Adrenal gland (tissue), 12 donors: ENCODE measurements around the gene LINC01488. TPM values are rescaled to one million over a fixed set of nuclear protein-coding genes. Genes with fewer than 3 reads are reported as not detected.

ENCODE experiments used
- DNase-seq, 7 donors: peaks; one replicate each; pipeline ENCODE4 v3.0.0-alpha.2; 2019 to 2020
- H3K27ac ChIP-seq, 5 donors: fragments of 200-600 bp; sonication (generic) in 4 of 5; 1 replicate in 3 of 5; 2 replicates in 2 of 5; pipeline versions ENCODE4 v1.5.1 to v1.8.0; 2016 to 2020; ENCODE audit warnings: mild to moderate bottlenecking in 1 of 5
- H3K27me3 ChIP-seq: fragments of 200-600 bp; 2 replicates; pipeline ENCODE4 v1.8.0; 2021
- H3K36me3 ChIP-seq, 2 donors: fragments of 200-600 bp; replicated peaks in 1 of 2; 1 replicate in 1 of 2; 2 replicates in 1 of 2; pipeline versions ENCODE4 v1.5.1 to v1.8.0; 2018 to 2022
- H3K4me1 ChIP-seq, 2 donors: fragments of 200-600 bp; replicated peaks in 1 of 2; 1 replicate in 1 of 2; 2 replicates in 1 of 2; pipeline versions ENCODE4 v1.5.1 to v1.8.0; 2018 to 2021
- H3K4me3 ChIP-seq, 4 donors: fragments of 200-600 bp; sonication (generic) in 3 of 4; one replicate each; pipeline ENCODE4 v1.5.1; 2016 to 2018
- H3K9me3 ChIP-seq, 3 donors: fragments of 200-600 bp; sonication (generic) in 1 of 3; replicated peaks in 1 of 3; 1 replicate in 2 of 3; 2 replicates in 1 of 3; pipeline versions ENCODE4 v1.5.1 to v1.8.0; 2016 to 2021
- POLR2A ChIP-seq, 2 donors: fragments of 450-650 bp; IDR thresholded peaks; one replicate each; pipeline ENCODE4 v1.6.1; 2017; ENCODE audit warnings: antibody characterized with exemption in 2 of 2, mild to moderate bottlenecking in 2 of 2, moderate library complexity in 1 of 2
- WGBS, 4 donors: extraction: QIAGEN DNeasy Blood & Tissue Kit in 2 of 4; methylation state at CpG; one replicate each; pipeline versions ENCODE4 v1.1.5 to v1.1.7; 2013 to 2017; 5-methylcytosine and 5-hydroxymethylcytosine counted together
- intact Hi-C, 2 donors: fragments of 100-400 bp; cut with DNase I; formaldehyde crosslinking; loops; one replicate each; pipeline versions ENCODE4 v1.14.1 to v1.15.0; 2022 to 2023
- polyA plus RNA-seq, 3 donors: library from polyadenylated mRNA; stranded (reverse); fragments of 200-250 nt in 2 of 3; fragments of 350-450 nt in 1 of 3; fragmentation: Illumina TruSeq in 1 of 3; extraction: RNeasy Lipid Tissue Mini Kit (QIAGEN cat#74804) in 1 of 3; gene quantifications; one replicate each; pipeline ENCODE4 v1.2.3, GENCODE V29; 2013 to 2014
- total RNA-seq, 9 donors: library from RNA; depleted of rRNA in 4 of 9; stranded (reverse); fragments of >200 nt in 4 of 9; fragments of 120-200 nt in 1 of 9; fragmentation: NEBNext Ultra II Directional in 1 of 9; extraction: Animal tissue kit (Norgen Biotek cat#: 25700) in 1 of 9; gene quantifications; one replicate each; pipeline versions ENCODE4 v1.1.0 to v1.2.4, GENCODE V29; 2013 to 2023
- TF ChIP-seq, protein P1 (sequence below), 6 experiments: fragments of 450-650 bp in 4 of 6; fragments of 200-600 bp in 2 of 6; sonication (generic) in 1 of 6; IDR thresholded peaks; 1 replicate in 5 of 6; 2 replicates in 1 of 6; pipeline versions ENCODE4 v1.5.1 to v1.8.0; 2016 to 2021; ENCODE audit warnings: antibody characterized with exemption in 6 of 6, mild to moderate bottlenecking in 2 of 6, moderate library complexity in 1 of 6
- donor health status: healthy with polysubstance abuse.
- donor health status: Bipolar disorder and iron deficiency.
- donor health status: DM: yes; HTN: yes; CAD: no.
- donor health status: DM: no; HTN: no; CAD: no.
- donor health status: DM: no; HTN: no; CAD: no.
- donor health status: DM: yes; HTN: yes; CAD: no.

The LINC01488 gene
- total and polyA plus RNA-seq, 12 donors = not detected

DNA sequence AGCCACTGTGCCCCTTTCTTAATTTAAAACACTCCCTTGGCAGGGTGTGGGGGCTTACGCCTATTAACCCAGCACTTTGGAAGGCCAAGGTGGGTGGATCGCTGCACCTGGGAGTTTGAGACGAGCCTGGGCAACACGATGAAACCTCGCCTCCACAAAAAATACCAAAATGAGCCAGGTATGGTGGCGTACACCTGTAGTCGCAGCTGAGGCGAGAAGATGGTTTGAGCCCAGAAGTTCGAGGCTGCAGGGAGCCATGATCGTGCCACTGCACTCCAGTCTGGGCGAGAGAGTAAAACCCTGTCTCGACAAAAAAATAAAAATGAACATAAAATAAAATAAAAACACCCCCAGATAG lies 45.0 kb downstream of the LINC01488 start:
- Histone ChIP-seq H3K27ac (no peak overlapping the region), H3K4me3 (no peak overlapping the region), H3K9me3 (no peaks in the 10 kb centered on the region), H3K27me3 (no peaks in the 10 kb centered on the region), H3K36me3 (no peaks in the 10 kb centered on the region), H3K4me1 (no peaks in the 10 kb centered on the region)
- intact Hi-C loops = no loop called here
- DNase-seq = peak in 1 of 7 donors; percentile 4
- WGBS, 4 donors = 89 to 95% (median 91%) methylated on average over 12 of the region's 12 CpGs
- TF ChIP-seq POLR2A (IDR thresholded peaks at IDR 0.05) = no peak
- TF ChIP-seq, protein P1, sequence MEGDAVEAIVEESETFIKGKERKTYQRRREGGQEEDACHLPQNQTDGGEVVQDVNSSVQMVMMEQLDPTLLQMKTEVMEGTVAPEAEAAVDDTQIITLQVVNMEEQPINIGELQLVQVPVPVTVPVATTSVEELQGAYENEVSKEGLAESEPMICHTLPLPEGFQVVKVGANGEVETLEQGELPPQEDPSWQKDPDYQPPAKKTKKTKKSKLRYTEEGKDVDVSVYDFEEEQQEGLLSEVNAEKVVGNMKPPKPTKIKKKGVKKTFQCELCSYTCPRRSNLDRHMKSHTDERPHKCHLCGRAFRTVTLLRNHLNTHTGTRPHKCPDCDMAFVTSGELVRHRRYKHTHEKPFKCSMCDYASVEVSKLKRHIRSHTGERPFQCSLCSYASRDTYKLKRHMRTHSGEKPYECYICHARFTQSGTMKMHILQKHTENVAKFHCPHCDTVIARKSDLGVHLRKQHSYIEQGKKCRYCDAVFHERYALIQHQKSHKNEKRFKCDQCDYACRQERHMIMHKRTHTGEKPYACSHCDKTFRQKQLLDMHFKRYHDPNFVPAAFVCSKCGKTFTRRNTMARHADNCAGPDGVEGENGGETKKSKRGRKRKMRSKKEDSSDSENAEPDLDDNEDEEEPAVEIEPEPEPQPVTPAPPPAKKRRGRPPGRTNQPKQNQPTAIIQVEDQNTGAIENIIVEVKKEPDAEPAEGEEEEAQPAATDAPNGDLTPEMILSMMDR (IDR thresholded peaks at IDR 0.05) = no peak

GRCh38 chr11:69529001-69529400 lies 47.5 kb downstream of the LINC01488 start:
- no peaks in the 10 kb centered on the region for H3K36me3 ChIP-seq
- H3K27ac ChIP-seq = no peak overlapping the region
- DNase-seq = peak in 1 of 7 donors; percentile 8
- no peaks in the 10 kb centered on the region for H3K27me3 ChIP-seq
- no peaks in the 10 kb centered on the region for H3K9me3 ChIP-seq
- H3K4me3 ChIP-seq = no peak overlapping the region
- H3K4me1 ChIP-seq = no peaks in the 10 kb centered on the region
- intact Hi-C loops = no loop called here
- TF ChIP-seq, protein P1 (IDR thresholded peaks at IDR 0.05) = no peak
- no peak for TF ChIP-seq POLR2A (IDR thresholded peaks at IDR 0.05)
- WGBS, 4 donors = 56 to 93% (median 92%) methylated on average over 2 to 13 of the region's 13 CpGs; no CpG with 5 or more reads in 1 of the 4 donors

DNA sequence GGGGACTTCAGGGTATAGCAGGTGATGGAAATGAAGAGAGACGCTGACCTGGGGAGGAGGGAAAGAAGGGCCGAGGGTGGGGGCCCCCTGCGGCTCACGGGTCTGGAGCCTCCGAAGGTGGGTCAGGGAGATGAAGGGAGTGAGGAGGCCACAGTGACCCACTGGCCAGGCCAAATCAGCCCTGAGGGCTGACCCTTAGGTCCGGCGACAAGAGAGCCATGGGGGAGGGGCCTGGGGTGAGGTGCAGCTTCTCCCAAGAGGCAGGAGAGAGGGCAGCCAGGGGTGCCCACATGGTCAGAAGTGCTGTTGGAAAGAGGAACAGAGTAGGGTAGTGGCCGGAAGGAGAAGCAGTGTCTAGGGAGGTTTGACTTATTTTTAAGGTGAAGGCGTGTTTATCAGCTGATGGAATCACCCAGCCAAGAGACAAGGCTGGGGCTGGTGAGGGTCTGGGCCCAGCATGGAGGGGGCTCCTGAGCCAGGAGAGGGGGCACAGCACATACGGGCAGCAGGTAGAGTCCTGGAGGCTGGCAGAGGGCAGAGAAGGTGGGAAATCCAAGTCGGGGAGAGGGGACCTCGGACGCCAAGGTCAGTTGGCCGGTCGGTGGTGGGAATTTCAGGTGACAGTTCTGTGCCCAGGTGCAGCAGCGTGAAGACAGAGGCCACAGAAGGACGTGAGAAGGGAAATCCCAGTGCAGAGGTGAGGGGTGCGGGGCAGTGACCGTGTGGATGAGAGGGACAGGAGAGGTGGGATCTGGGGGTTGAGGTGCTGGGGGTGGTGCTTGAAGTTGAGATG lies 49.0 kb downstream of the LINC01488 start:
- Histone ChIP-seq H3K27me3 (no peaks in the 10 kb centered on the region), H3K4me1 (no peaks in the 10 kb centered on the region), H3K27ac (no peak overlapping the region), H3K9me3 (no peaks in the 10 kb centered on the region), H3K4me3 (no peak overlapping the region), H3K36me3 (no peaks in the 10 kb centered on the region)
- peak in 3 of 7 donors; percentile 36 to 46 (median 38) for DNase-seq
- 70 to 77% (median 72%) methylated on average over 17 to 19 of the region's 19 CpGs for WGBS, 4 donors
- intact Hi-C loops = no loop called here
- TF ChIP-seq POLR2A (IDR thresholded peaks at IDR 0.05) = no peak
- TF ChIP-seq, protein P1 (IDR thresholded peaks at IDR 0.05) = no peak

- peak in 1 of 7 donors; percentile 4 for DNase-seq
- 66 to 77% (median 72%) methylated on average over 10 to 12 of the region's 12 CpGs for WGBS, 4 donors
- no peaks in the 10 kb centered on the region for H3K4me1 ChIP-seq
Measured at GRCh38 chr11:69531071-69531716, 49.7 kb downstream of the LINC01488 start.

More at GRCh38 chr11:69531071-69531716, 49.7 kb downstream of the LINC01488 start:
- intact Hi-C loops = no loop called here
- H3K27me3 ChIP-seq = no peaks in the 10 kb centered on the region
- H3K9me3 ChIP-seq = no peaks in the 10 kb centered on the region
- H3K27ac ChIP-seq = no peak overlapping the region
- TF ChIP-seq, protein P1 (IDR thresholded peaks at IDR 0.05) = no peak
- TF ChIP-seq POLR2A (IDR thresholded peaks at IDR 0.05) = no peak
- H3K4me3 ChIP-seq = no peak overlapping the region
- H3K36me3 ChIP-seq = no peaks in the 10 kb centered on the region
